ENCODE data around the gene NUP98.
A peak's percentile ranks its signal among the peaks of the same experiment; 100 is the strongest.

The NUP98 gene

GRCh38 chr11:3632070-3632660, 165.2 kb downstream of the NUP98 start:
- DNase-seq, result no peak

GRCh38 chr11:3631331-3631730, 166.0 kb downstream of the NUP98 start:
- no peak for DNase-seq

GRCh38 chr11:3627291-3627690, 170.1 kb downstream of the NUP98 start:
- DNase-seq, result peak; percentile 72

GRCh38 chr11:3626250-3626960, 170.9 kb downstream of the NUP98 start:
- DNase-seq, result no peak
